Rectal smooth muscle tissue (tissue), 1 donor: ENCODE data around the gene TEDDM1.

Source experiments
- H3K27ac ChIP-seq: one replicate; pipeline ENCODE4 v1.7.0; 2013; ENCODE audit warnings: low read depth, low read length, inconsistent platforms
- H3K27me3 ChIP-seq: one replicate; pipeline ENCODE4 v1.7.0; 2013; ENCODE audit warnings: low read length; ENCODE audit not compliant: control insufficient read depth, insufficient read depth
- H3K36me3 ChIP-seq: one replicate; pipeline ENCODE4 v1.7.0; 2013; ENCODE audit warnings: low read length; ENCODE audit not compliant: control insufficient read depth, insufficient read depth
- H3K4me1 ChIP-seq: one replicate; pipeline ENCODE4 v1.7.0; 2013; ENCODE audit warnings: low read length; ENCODE audit not compliant: control insufficient read depth, insufficient read depth
- H3K4me3 ChIP-seq: one replicate; pipeline ENCODE4 v1.7.0; 2013; ENCODE audit warnings: low read length
- H3K9ac ChIP-seq: one replicate; pipeline ENCODE4 v1.7.0; 2013; ENCODE audit warnings: low read length

Gene TEDDM1

DNA sequence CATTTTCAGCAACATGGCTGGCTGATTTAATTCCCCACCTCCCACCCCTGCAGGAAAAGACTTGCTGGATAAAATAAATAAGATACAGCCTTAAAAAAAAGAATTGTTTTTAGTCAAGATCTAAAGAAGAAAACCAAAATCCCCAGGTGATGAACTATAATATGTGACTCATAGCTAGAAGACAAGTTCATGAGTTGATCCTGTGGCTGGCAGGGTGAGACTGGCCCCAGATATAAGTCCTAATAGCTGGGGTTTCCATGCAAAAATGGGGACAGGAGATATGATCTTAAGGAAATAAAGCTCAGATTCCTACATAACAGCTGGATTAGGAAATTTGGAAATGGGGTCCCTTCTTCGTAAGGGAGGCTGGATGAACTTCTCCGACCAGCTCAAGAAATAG lies 27.6 kb upstream of the TEDDM1 start:
- Histone ChIP-seq H3K4me3 (no peak overlapping the region), H3K9ac (no peak overlapping the region), H3K27ac (no peak overlapping the region), H3K4me1 (no peaks in the 10 kb centered on the region), H3K27me3 (no peaks in the 10 kb centered on the region), H3K36me3 (no peaks in the 10 kb centered on the region)

GRCh38 chr1:182426442-182427430 lies 26.3 kb upstream of the TEDDM1 start:
- H3K9ac ChIP-seq, result no peak overlapping the region
- no peak overlapping the region for H3K27ac ChIP-seq
- no peaks in the 10 kb centered on the region for H3K36me3 ChIP-seq
- no peaks in the 10 kb centered on the region for H3K27me3 ChIP-seq
- H3K4me3 ChIP-seq, result no peak overlapping the region
- no peaks in the 10 kb centered on the region for H3K4me1 ChIP-seq

DNA sequence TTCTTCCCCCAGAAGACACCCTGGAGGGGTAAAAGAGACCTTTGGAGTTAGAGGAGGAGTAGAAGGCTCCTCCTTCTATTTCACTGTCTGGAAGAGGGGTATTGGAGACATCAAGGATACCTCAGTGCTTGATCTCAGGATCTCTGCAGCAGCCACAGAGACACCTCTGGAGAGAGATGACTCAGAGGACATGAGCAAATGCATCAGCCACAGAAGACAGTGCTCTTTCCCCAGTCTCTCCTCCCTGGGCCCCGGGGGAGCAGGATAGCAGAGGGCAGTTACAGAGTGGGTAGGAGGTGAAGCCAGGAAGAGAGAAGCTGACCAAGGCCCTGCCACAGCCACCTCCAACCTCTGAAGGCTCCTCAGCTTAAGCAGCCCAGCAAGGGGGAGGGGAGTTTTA lies 15.3 kb upstream of the TEDDM1 start:
- Histone ChIP-seq H3K4me1 (no peaks in the 10 kb centered on the region), H3K4me3 (no peak overlapping the region), H3K27me3 (no peaks in the 10 kb centered on the region), H3K9ac (no peak overlapping the region), H3K27ac (no peak overlapping the region), H3K36me3 (no peaks in the 10 kb centered on the region)

DNA sequence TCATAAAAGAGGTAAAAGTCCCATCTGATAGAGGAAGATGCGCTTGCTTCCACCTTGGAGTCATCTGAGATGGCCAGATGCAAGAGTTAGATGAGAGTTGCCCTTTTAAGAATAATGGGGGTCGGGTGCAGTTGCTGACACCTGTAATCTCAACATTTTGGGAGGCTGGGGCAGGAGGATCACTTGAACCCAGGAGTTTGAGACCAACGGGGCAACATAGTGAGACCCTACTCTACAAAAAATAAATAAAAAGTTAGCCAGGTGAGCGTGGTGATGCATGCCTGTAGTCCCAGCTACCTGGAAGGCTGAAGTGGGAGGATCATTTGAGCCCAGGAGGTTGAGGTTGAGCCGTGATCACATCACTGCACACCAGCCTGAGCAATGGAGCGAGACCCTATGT lies 13.5 kb upstream of the TEDDM1 start:
- Histone ChIP-seq H3K27me3 (no peaks in the 10 kb centered on the region), H3K36me3 (no peaks in the 10 kb centered on the region), H3K9ac (no peak overlapping the region), H3K4me3 (no peak overlapping the region), H3K4me1 (no peaks in the 10 kb centered on the region), H3K27ac (no peak overlapping the region)

- H3K27ac ChIP-seq, result no peak overlapping the region
- H3K4me1 ChIP-seq, result no peaks in the 10 kb centered on the region
- H3K36me3 ChIP-seq, result no peaks in the 10 kb centered on the region
- no peaks in the 10 kb centered on the region for H3K27me3 ChIP-seq
- H3K9ac ChIP-seq, result no peak overlapping the region
- no peak overlapping the region for H3K4me3 ChIP-seq
Observed at GRCh38 chr1:182413486-182413885, 13.0 kb upstream of the TEDDM1 start.

DNA sequence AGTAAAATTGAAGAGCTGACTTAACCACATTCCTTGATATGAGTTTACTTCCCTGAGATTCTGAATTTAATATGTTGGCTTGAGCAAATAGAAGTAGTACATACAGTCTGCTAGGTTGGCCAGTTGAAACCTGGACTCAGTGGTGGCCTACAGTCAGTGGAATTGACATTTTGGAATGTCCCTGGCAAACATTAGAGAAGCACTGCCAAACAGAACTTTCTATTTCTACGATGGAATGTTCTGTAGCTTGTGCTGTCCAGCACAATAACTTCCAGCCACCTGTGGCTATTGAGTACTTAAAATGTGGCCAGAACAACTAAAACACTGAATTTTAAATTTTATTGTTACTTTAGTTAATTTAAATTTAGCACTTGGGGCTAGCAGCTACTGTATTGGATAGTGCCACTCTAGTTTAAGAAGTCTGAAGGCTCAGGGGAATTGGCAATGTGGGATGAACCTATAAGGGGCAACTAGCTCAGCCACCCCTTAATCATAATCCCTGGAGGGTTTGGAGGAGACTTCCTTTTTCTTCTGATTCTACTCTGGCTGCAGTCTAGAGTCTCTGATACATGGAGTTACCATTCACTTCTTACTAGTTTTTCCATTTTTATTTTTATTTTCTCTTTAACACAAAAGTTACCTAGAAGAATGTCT lies 10.3 kb upstream of the TEDDM1 start:
- H3K36me3 ChIP-seq, result no peaks in the 10 kb centered on the region
- no peaks in the 10 kb centered on the region for H3K4me1 ChIP-seq
- no peak overlapping the region for H3K4me3 ChIP-seq
- no peaks in the 10 kb centered on the region for H3K27me3 ChIP-seq
- no peak overlapping the region for H3K9ac ChIP-seq
- H3K27ac ChIP-seq, result no peak overlapping the region

DNA sequence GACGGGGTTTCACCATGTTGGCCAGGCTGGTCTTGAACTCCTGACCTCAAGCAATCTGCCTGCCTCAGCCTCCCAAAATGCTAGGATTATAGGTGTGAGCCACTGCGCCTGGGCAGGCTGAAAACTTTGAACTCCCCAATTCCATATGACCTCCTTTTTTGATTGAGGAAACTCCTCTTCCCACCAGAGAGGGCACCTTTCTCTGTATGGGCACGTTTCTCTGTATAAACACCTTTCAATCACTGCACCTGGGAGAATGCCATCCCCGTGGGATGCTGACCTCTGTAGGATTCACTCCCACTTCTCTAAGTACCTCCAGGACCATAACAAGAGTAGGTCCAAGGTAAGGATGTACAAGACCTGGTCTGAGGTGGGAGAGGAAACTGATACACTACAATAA lies 9.7 kb upstream of the TEDDM1 start:
- no peak overlapping the region for H3K4me3 ChIP-seq
- no peak overlapping the region for H3K27ac ChIP-seq
- no peaks in the 10 kb centered on the region for H3K27me3 ChIP-seq
- H3K9ac ChIP-seq, result no peak overlapping the region
- H3K4me1 ChIP-seq, result no peaks in the 10 kb centered on the region
- no peaks in the 10 kb centered on the region for H3K36me3 ChIP-seq

GRCh38 chr1:182408435-182409075 lies 8.1 kb upstream of the TEDDM1 start:
- no peaks in the 10 kb centered on the region for H3K36me3 ChIP-seq
- H3K9ac ChIP-seq, result no peak overlapping the region
- H3K4me3 ChIP-seq, result no peak overlapping the region
- no peak overlapping the region for H3K27ac ChIP-seq
- H3K4me1 ChIP-seq, result no peaks in the 10 kb centered on the region
- H3K27me3 ChIP-seq, result no peaks in the 10 kb centered on the region

- no peak overlapping the region for H3K4me3 ChIP-seq
- no peaks in the 10 kb centered on the region for H3K36me3 ChIP-seq
- H3K9ac ChIP-seq, result no peak overlapping the region
- no peaks in the 10 kb centered on the region for H3K27me3 ChIP-seq
- no peak overlapping the region for H3K27ac ChIP-seq
- H3K4me1 ChIP-seq, result no peaks in the 10 kb centered on the region
Observed at GRCh38 chr1:182407724-182408123, 7.3 kb upstream of the TEDDM1 start.

GRCh38 chr1:182406012-182406411 lies 5.5 kb upstream of the TEDDM1 start:
- Histone ChIP-seq H3K4me3 (no peak overlapping the region), H3K4me1 (no peaks in the 10 kb centered on the region), H3K36me3 (no peaks in the 10 kb centered on the region), H3K27ac (no peak overlapping the region), H3K27me3 (no peaks in the 10 kb centered on the region), H3K9ac (no peak overlapping the region)

DNA sequence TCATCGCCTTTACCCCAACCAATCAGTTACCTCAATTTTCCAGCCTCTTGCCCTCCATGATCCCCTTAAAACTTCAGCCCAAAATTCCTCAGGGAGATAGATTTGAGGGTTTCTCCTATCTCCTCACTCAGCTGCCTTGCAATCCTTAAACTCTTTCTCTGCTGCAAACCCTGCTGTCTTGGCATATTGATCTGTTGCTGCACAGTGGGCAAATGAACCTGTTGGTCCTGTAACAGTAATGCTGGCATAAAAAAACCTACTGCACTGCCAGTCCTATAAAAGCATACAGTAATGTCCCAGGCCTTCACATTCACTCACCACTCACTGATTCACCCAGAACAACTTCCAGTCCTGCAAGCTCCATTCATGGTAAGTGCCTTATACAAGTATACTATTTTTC lies 5.1 kb upstream of the TEDDM1 start:
- Histone ChIP-seq H3K9ac (no peak overlapping the region), H3K27ac (no peak overlapping the region), H3K4me3 (no peak overlapping the region), H3K36me3 (no peaks in the 10 kb centered on the region), H3K27me3 (no peaks in the 10 kb centered on the region), H3K4me1 (no peaks in the 10 kb centered on the region)

- Histone ChIP-seq H3K27ac (no peak overlapping the region), H3K9ac (no peak overlapping the region), H3K4me1 (no peaks in the 10 kb centered on the region), H3K27me3 (no peaks in the 10 kb centered on the region), H3K36me3 (no peaks in the 10 kb centered on the region), H3K4me3 (no peak overlapping the region)
Observed at GRCh38 chr1:182404781-182405180, 4.3 kb upstream of the TEDDM1 start.
